ENCODE results near the gene C12orf54.
"Not testable (repeated sequence)": the region's sequence is repeated elsewhere in the genome, so short reads cannot be mapped to it uniquely, and the experiment has no call there.

C12orf54 gene

DNA sequence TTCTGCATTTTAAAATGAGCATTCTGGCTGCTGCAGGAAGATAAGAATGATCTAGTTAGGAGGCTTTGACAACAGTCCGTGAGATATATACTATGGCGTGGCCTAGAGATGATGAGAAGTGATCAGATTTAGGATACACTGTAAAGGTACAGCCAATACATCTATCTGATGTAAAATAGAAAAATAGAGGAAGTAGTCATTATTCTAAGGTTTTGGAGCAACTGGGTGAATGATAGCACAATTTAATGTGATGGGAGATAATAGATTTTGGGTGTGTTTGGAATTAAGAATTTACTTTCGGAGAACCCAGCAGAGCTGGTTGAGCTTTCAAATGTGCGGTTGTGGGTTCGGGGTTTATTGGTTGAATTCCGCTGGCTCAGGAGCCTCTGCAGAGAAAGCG is 10.0 kb upstream of the C12orf54 start, which contains the start of gene ANP32D:
Gene ANP32D, plus strand, starts transcription at position 301 of the 400 bp plus-strand sequence. CDS start 106 bp downstream, outside the sequence.
- Histone ChIP-seq H3K27ac (ENCODE audit: low read depth, low read length, poor library complexity, severe bottlenecking) (no peak within 1 kb of the TSS), H3K36me3 (ENCODE audit: insufficient read depth, low read length) (no peaks in the 10 kb centered on the region), H2AFZ (ENCODE audit: low read length) (no peak within 1 kb of the TSS), H4K20me1 (ENCODE audit: insufficient read depth, low read length) (no peaks in the 10 kb centered on the region), H3K9me2 (ENCODE audit: low read depth, low read length) (no peaks in the 10 kb centered on the region), H3K4me1 (ENCODE audit: insufficient read depth, low read length, severe bottlenecking) (no peaks in the 10 kb centered on the region), H3K79me2 (ENCODE audit: insufficient read depth, low read length) (no peaks in the 10 kb centered on the region), H3K4me3 (ENCODE audit: low read depth, low read length, poor library complexity, severe bottlenecking) (no peak within 1 kb of the TSS), H3K4me2 (ENCODE audit: low read length) (no peak within 1 kb of the TSS), H3K9ac (ENCODE audit: low read length) (no peak within 1 kb of the TSS), H3K9me3 (ENCODE audit: low read length) (no peaks in the 10 kb centered on the region), H3F3A (ENCODE audit: insufficient read depth, low read length) (no peaks in the 10 kb centered on the region), H3K27me3 (ENCODE audit: insufficient read depth, low read length) (no peaks in the 10 kb centered on the region)
- TF ChIP-seq EZH2 (IDR thresholded peaks at IDR 0.05; ENCODE audit: borderline replicate concordance, low read length): no peak
- TF ChIP-seq, protein P1, sequence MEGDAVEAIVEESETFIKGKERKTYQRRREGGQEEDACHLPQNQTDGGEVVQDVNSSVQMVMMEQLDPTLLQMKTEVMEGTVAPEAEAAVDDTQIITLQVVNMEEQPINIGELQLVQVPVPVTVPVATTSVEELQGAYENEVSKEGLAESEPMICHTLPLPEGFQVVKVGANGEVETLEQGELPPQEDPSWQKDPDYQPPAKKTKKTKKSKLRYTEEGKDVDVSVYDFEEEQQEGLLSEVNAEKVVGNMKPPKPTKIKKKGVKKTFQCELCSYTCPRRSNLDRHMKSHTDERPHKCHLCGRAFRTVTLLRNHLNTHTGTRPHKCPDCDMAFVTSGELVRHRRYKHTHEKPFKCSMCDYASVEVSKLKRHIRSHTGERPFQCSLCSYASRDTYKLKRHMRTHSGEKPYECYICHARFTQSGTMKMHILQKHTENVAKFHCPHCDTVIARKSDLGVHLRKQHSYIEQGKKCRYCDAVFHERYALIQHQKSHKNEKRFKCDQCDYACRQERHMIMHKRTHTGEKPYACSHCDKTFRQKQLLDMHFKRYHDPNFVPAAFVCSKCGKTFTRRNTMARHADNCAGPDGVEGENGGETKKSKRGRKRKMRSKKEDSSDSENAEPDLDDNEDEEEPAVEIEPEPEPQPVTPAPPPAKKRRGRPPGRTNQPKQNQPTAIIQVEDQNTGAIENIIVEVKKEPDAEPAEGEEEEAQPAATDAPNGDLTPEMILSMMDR (IDR thresholded peaks at IDR 0.05; ENCODE audit: low read length): no peak

DNA sequence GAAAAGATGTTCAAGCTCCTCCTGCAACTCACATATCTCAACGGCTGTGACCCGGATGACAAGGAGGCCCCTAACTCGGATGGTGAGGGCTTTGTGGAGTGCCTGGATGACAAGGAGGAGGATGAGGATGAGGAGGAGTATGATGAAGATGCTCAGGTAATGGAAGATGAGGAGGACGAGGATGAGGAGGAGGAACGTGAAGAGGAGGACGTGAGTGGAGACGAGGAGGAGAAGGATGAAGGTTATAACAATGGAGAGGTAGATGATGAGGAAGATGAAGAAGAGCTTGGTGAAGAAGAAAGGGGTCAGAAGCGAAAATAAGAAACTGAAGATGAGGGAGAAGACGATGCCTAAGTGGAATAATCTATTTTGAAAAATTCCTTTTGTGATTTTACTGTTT is 9.2 kb upstream of the C12orf54 start:
- no peaks in the 10 kb centered on the region for H3K4me1 ChIP-seq (ENCODE audit: insufficient read depth, low read length, severe bottlenecking)
- H3K36me3 ChIP-seq (ENCODE audit: insufficient read depth, low read length): no peaks in the 10 kb centered on the region
- H3K4me2 ChIP-seq (ENCODE audit: low read length): no peak overlapping the region

DNA sequence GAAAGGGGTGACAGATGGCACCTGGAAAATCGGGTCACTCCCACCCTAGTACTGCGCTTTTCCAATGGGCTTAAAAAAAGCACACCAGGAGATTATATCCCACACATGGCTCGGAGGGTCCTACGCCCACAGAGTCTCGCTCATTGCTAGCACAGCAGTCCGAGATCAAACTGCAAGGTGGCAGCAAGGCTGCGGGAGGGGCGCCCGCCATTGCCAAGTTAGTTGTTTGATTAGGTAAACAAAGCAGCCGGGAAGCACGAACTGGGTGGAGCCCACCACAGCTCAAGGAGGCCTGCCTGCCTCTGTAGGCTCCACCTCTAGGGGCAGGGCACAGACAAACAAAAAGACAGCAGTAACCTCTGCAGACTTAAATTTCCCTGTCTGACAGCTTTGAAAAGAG is 7.8 kb upstream of the C12orf54 start:
- H3K79me2 ChIP-seq (ENCODE audit: insufficient read depth, low read length); H3F3A ChIP-seq (ENCODE audit: insufficient read depth, low read length); H3K4me3 ChIP-seq (ENCODE audit: low read depth, low read length, poor library complexity, severe bottlenecking); H3K9ac ChIP-seq (ENCODE audit: low read length); H3K9me3 ChIP-seq (ENCODE audit: low read length); H3K36me3 ChIP-seq (ENCODE audit: insufficient read depth, low read length); H3K4me1 ChIP-seq (ENCODE audit: insufficient read depth, low read length, severe bottlenecking); H3K27ac ChIP-seq (ENCODE audit: low read depth, low read length, poor library complexity, severe bottlenecking); H4K20me1 ChIP-seq (ENCODE audit: insufficient read depth, low read length); H3K4me2 ChIP-seq (ENCODE audit: low read length); H3K27me3 ChIP-seq (ENCODE audit: insufficient read depth, low read length); H3K9me2 ChIP-seq (ENCODE audit: low read depth, low read length); H2AFZ ChIP-seq (ENCODE audit: low read length): not testable (repeated sequence)

More for the DNA sequence above, 9.2 kb upstream of the C12orf54 start:
- H4K20me1 ChIP-seq (ENCODE audit: insufficient read depth, low read length): no peaks in the 10 kb centered on the region
- no peaks in the 10 kb centered on the region for H3K79me2 ChIP-seq (ENCODE audit: insufficient read depth, low read length)
- TF ChIP-seq EZH2 (IDR thresholded peaks at IDR 0.05; ENCODE audit: borderline replicate concordance, low read length): no peak
- TF ChIP-seq, protein P1 (IDR thresholded peaks at IDR 0.05; ENCODE audit: low read length): no peak
- no peaks in the 10 kb centered on the region for H3K27me3 ChIP-seq (ENCODE audit: insufficient read depth, low read length)
- no peaks in the 10 kb centered on the region for H3K9me3 ChIP-seq (ENCODE audit: low read length)
- H3K27ac ChIP-seq (ENCODE audit: low read depth, low read length, poor library complexity, severe bottlenecking): no peak overlapping the region
- H2AFZ ChIP-seq (ENCODE audit: low read length): no peak overlapping the region
- H3K9me2 ChIP-seq (ENCODE audit: low read depth, low read length): no peaks in the 10 kb centered on the region
- H3K9ac ChIP-seq (ENCODE audit: low read length): no peak overlapping the region
- no peak overlapping the region for H3K4me3 ChIP-seq (ENCODE audit: low read depth, low read length, poor library complexity, severe bottlenecking)
- H3F3A ChIP-seq (ENCODE audit: insufficient read depth, low read length): no peaks in the 10 kb centered on the region

DNA sequence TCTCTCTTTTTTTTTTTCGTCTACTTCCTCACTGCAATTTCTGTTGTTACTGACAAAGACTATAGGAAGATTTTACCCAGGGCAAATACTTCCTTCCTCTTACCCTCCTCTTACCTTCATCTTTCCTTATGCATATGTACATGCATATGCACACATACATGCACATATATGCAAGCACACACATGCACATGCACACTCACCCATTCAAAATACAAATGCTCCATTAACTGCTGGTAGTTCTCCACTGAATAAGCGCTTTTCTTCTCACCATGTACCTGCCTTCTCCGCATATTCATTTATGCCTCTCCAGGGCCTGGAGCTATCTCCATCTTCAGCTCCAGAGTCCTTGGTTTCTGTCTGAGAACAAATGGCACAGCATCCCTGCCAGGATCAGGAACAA is 632 bp downstream of the C12orf54 start:
- H3K36me3 ChIP-seq (ENCODE audit: insufficient read depth, low read length): no peaks in the 10 kb centered on the region
- TF ChIP-seq EZH2 (IDR thresholded peaks at IDR 0.05; ENCODE audit: borderline replicate concordance, low read length): no peak
- TF ChIP-seq, protein P1 (IDR thresholded peaks at IDR 0.05; ENCODE audit: low read length): no peak
- H3K4me2 ChIP-seq (ENCODE audit: low read length): no peak overlapping the region
- no peak overlapping the region for H2AFZ ChIP-seq (ENCODE audit: low read length)
- H3K4me1 ChIP-seq (ENCODE audit: insufficient read depth, low read length, severe bottlenecking): no peaks in the 10 kb centered on the region
- no peak overlapping the region for H3K27ac ChIP-seq (ENCODE audit: low read depth, low read length, poor library complexity, severe bottlenecking)
- H3K4me3 ChIP-seq (ENCODE audit: low read depth, low read length, poor library complexity, severe bottlenecking): no peak overlapping the region
- no peak overlapping the region for H3K9ac ChIP-seq (ENCODE audit: low read length)
- H3K27me3 ChIP-seq (ENCODE audit: insufficient read depth, low read length): no peaks in the 10 kb centered on the region
- H3K79me2 ChIP-seq (ENCODE audit: insufficient read depth, low read length): no peaks in the 10 kb centered on the region
- H4K20me1 ChIP-seq (ENCODE audit: insufficient read depth, low read length): no peaks in the 10 kb centered on the region
- no peaks in the 10 kb centered on the region for H3K9me2 ChIP-seq (ENCODE audit: low read depth, low read length)
- no peaks in the 10 kb centered on the region for H3F3A ChIP-seq (ENCODE audit: insufficient read depth, low read length)
- H3K9me3 ChIP-seq (ENCODE audit: low read length): no peaks in the 10 kb centered on the region

Data from OCI-LY1 (cell line).